HG03469 (cell line): ENCODE results near the gene ZSCAN32.

ENCODE experiments used
- ATAC-seq: cut with Tn5 transposase; IDR thresholded peaks from one replicate; pipeline ENCODE4 v1.9.1; 2021; ENCODE audit warnings: mild to moderate bottlenecking, moderate library complexity, moderate number of reproducible peaks; ENCODE audit not compliant: unreplicated experiment

Gene ZSCAN32

GRCh38 chr16:3400779-3401688, at the start of gene ZSCAN32, which contains the start of gene ZNF174:
Gene ZSCAN32 (minus strand): TSS chr16:3401004. CDS start chr16:3397557, 3,447 bp downstream.
Gene ZNF174 (plus strand): TSS chr16:3401215. CDS start chr16:3402005, 790 bp downstream.
- peak; percentile 89 for ATAC-seq

GRCh38 chr16:3444032-3444388, 43.2 kb upstream of the ZSCAN32 start:
- no peak for ATAC-seq

GRCh38 chr16:3443108-3444031, 42.6 kb upstream of the ZSCAN32 start, which contains the start of the genes NAA60 and ZNF597:
Gene NAA60 (plus strand): TSS chr16:3443680. CDS start chr16:3476228, 32,548 bp downstream.
Gene ZNF597 (minus strand): TSS chr16:3443504. CDS start chr16:3443153, 351 bp downstream.
- ATAC-seq, result peak; percentile 68

DNA sequence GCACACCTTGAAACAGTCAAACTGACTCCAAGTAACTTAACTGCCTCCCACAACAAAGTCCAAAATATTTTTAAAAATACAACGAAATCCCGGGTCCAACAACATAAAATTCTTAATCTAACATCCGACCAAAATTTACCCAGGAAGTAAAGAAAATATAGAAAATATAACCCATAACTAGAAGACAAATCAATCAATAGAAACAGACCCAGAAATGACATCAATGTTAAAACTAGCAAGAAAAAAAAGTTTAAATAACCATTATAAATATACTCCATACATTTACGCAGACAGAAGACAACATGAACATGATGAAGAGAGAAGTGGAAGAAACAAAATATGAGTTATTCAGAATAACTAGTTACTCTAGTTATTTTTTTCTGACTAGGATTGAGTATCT, 38.8 kb upstream of the ZSCAN32 start:
- ATAC-seq, result no peak

DNA sequence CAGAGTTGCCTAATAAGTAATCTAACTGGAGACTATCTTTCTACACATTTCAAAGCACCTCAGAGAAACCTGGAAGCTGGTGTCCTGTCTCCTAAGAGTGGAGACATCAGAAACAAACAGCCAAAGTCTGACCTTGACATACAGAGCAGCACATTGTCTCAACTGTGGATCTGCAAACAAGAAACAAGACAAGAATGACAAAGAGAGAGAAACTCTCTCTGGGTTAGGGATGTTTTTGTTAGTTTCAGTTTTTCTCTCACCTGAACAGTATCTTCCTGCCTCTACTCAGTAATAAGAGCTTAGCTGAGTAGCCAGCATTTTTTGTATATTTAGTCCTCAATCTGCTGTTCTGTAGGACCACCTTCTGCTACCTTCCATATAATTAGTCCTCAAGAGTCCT, 33.6 kb upstream of the ZSCAN32 start:
- ATAC-seq, result no peak

- ATAC-seq, result no peak
Observed at GRCh38 chr16:3431779-3432219, 31.0 kb upstream of the ZSCAN32 start.

- ATAC-seq, result no peak
Observed at GRCh38 chr16:3413730-3414379, 13.1 kb upstream of the ZSCAN32 start.

DNA sequence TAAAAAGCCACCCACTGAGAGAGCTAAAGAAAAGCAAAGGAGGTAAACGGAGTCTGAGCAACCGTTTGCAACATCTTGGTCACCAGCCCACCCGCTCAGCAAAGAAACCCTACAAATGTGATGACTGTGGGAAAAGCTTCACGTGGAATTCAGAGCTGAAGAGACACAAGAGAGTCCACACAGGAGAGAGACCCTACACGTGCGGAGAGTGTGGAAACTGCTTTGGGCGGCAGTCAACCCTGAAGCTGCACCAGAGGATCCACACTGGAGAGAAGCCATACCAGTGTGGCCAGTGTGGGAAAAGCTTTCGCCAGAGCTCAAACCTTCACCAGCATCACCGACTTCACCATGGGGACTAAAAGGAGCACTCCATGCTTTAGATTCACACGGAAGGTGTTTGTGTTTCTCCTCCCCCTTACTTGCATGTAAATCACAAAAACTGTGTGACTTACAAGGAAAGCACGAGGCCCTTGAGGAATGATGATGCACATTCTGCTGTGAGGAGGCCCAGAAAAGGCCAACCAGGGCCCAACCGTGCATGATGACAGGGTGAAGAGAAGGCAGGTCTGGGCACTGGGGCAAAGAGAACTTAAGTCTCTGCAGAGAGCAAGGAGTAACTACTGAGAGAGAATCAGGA, 7.9 kb upstream of the ZSCAN32 start:
- ATAC-seq, result no peak

GRCh38 chr16:3401719-3402397, 1.1 kb upstream of the ZSCAN32 start:
- no peak for ATAC-seq

DNA sequence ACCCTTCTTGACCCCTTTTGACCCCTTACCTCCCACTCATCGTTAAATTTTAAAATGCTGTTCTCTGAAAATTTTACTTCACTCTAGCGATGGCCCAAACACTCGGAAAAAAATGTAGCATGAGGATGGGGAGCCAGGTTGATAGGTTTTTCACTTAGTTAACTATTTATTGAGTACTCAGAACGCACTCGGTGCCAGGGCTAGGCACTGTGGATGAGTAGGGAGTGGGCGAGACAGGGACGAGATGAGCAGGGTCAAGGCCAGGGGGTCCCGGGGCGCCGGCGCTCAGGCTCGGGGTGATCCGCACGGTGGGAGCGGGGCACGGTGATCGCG, 392 bp downstream of the ZSCAN32 start:
- ATAC-seq, result peak; percentile 8

GRCh38 chr16:3389663-3390338, 11.0 kb downstream of the ZSCAN32 start:
- ATAC-seq, result no peak

- ATAC-seq, result no peak
Observed at GRCh38 chr16:3388325-3388724, 12.5 kb downstream of the ZSCAN32 start.

DNA sequence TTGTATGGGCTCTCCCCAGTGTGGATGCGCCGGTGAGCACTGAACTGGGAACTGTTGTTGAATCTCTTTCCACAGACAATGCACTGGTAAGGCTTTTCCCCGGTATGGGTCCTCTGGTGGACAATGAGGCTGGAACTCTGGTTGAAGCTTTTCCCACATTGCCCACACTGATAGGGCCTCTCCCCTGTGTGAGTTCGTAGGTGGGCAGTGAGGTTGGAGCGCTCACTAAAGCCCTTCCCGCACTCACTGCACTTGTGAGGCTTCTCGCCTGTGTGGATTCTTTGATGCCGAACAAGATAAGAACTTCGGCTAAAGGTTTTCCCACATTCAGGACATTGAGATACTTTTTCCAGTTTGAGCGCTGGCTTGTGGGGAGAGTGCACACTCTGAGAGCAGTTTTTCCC, 17.8 kb downstream of the ZSCAN32 start:
- ATAC-seq, result no peak

GRCh38 chr16:3377917-3378316, 22.9 kb downstream of the ZSCAN32 start:
- ATAC-seq, result no peak

DNA sequence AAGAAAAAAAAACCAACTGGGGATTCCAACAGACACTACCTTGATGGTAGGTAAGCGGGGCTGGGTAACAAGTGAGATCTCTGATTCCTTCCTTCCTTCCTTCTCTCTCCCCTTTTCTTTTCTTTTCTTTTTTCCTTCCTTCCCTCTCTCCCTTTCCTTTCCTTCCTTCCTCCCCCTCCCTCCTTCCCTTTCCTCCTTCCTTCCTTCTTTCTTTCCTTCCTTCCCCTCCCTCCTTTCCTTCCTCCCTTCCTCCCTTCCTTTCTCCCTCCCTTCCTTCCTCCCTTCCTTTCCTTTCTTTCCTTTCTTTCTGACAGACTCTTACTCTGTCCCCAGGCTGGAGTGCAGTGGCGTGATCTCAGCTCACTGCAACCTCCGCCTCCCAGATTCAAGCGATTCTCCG, 25.1 kb downstream of the ZSCAN32 start:
- no peak for ATAC-seq

DNA sequence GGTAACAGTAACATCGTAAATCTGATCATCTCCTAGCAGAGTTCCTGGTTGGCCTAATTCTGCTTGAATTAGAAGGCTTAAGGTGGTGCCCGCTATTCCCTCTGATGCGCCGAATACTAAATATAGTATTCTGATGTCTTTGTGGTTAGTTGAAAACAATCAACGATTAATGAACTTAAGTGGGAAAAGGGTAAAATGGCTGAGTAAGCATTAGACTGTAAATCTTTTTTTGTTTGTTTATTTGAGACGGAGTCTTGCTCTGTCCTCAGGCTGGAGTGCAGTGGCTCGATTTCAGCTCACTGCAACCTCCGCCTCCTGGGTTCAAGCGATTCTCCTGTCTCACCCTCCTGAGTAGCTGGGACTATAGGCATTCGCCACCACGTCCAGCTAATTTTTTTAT, 31.7 kb downstream of the ZSCAN32 start:
- ATAC-seq, result no peak

GRCh38 chr16:3364774-3365427, 35.9 kb downstream of the ZSCAN32 start:
- ATAC-seq, result no peak

- no peak for ATAC-seq
Observed at GRCh38 chr16:3363793-3364192, 37.0 kb downstream of the ZSCAN32 start.

DNA sequence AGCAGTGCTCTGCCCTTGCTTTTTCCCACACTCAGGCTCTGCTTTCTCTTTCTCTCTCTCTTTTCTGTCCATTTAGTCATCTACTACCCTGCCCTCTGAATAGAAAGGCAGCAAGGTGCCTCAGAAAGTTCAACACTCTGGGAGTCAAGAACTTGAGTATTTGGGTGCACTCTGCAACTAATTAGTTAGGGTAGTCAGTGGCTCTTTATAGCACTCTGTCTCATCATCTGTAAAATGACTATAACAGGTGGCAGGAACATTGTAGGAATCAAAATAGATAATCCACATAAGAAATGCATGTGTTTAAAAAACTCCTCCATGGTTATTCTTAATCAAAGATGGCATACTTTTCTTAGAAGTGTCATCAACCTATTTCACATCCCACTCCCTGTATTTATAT, 37.9 kb downstream of the ZSCAN32 start:
- ATAC-seq, result no peak
